RWPE1 (cell line): ENCODE results near the gene CCDC174.
A peak's percentile ranks its signal among the peaks of the same experiment; 100 is the strongest.

Experiments used
- CTCF ChIA-PET: fragments of 350-600 bp; sonication (Branson Sonifier 250); formaldehyde crosslinking; extraction: SDS; loops from one replicate; lab custom pipeline; 2021; lab: Yijun Ruan, JAX
- POLR2A ChIA-PET: fragments of 400-600 bp; formaldehyde crosslinking; extraction: SDS; loops from one replicate; lab custom pipeline; 2020; ENCODE audit warnings: antibody characterized with exemption; ENCODE audit not compliant: low non-redundant PET; lab: Yijun Ruan, JAX
- DNase-seq: peaks from one replicate; pipeline ENCODE4 v3.0.0; 2012; ENCODE audit warnings: low spot score
- H3K27ac ChIP-seq: fragments of 450-650 bp; 2 replicates; pipeline ENCODE4 v1.5.1; 2017
- TF ChIP-seq, protein P1 (sequence below): fragments of 450-650 bp; conservative IDR thresholded peaks from 2 replicates; pipeline ENCODE4 v1.5.1; 2017; ENCODE audit warnings: low read depth, mild to moderate bottlenecking

The CCDC174 gene

GRCh38 chr3:14631101-14631497 is 20.5 kb upstream of the CCDC174 start:
- TF ChIP-seq, protein P1, sequence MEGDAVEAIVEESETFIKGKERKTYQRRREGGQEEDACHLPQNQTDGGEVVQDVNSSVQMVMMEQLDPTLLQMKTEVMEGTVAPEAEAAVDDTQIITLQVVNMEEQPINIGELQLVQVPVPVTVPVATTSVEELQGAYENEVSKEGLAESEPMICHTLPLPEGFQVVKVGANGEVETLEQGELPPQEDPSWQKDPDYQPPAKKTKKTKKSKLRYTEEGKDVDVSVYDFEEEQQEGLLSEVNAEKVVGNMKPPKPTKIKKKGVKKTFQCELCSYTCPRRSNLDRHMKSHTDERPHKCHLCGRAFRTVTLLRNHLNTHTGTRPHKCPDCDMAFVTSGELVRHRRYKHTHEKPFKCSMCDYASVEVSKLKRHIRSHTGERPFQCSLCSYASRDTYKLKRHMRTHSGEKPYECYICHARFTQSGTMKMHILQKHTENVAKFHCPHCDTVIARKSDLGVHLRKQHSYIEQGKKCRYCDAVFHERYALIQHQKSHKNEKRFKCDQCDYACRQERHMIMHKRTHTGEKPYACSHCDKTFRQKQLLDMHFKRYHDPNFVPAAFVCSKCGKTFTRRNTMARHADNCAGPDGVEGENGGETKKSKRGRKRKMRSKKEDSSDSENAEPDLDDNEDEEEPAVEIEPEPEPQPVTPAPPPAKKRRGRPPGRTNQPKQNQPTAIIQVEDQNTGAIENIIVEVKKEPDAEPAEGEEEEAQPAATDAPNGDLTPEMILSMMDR: no peak
- CTCF ChIA-PET: no interaction called here
- DNase-seq: no peak
- POLR2A ChIA-PET: no interaction called here
- no peak overlapping the region for H3K27ac ChIP-seq

DNA sequence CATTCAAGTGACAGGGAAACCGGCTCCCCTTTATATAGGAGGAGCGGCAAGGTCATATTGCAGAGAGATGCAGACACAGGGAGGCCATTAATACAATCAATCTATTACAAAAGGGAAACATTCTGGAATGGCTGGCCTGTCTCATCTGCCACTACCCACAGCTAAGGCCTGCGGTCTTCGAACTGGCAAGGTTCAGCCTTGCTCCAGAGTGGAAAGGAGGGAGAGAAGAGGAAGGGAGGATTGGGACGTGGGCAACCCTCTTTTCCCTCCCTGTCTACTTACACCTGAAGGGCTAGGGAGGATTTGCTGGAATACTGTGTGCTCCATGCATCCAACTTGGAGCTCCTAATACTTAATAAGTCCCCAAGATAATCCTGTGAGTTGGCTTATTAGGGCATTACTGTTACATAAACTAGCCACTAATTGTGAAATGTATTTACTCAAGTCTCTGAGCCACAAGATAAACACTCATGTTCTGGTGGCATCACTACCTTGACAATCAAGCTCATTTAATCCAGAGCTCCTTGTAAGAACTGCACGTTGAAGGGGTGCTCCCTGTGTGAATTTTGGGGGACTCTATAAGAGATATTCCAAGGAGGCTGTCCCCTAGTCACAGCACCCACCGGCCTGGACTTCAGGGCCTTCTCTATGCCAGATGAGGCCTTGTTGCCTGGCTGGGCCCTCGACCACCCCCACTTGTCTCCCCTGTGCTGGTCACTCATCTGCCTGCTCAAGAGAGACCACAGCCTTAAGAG is 19.7 kb upstream of the CCDC174 start:
- H3K27ac ChIP-seq: no peak overlapping the region
- ChIA-PET POLR2A (no interaction called here), CTCF (no interaction called here)
- DNase-seq: no peak
- TF ChIP-seq, protein P1: no peak

- TF ChIP-seq, protein P1: no peak
- no peak overlapping the region for H3K27ac ChIP-seq
- CTCF ChIA-PET: no interaction called here
- DNase-seq: no peak
- POLR2A ChIA-PET: no interaction called here
Observed at GRCh38 chr3:14632442-14632930, 19.1 kb upstream of the CCDC174 start.

- ChIA-PET POLR2A (no interaction called here), CTCF (no interaction called here)
- no peak for DNase-seq
- H3K27ac ChIP-seq: no peak overlapping the region
- TF ChIP-seq, protein P1: no peak
Observed at GRCh38 chr3:14633417-14633816, 18.1 kb upstream of the CCDC174 start.

DNA sequence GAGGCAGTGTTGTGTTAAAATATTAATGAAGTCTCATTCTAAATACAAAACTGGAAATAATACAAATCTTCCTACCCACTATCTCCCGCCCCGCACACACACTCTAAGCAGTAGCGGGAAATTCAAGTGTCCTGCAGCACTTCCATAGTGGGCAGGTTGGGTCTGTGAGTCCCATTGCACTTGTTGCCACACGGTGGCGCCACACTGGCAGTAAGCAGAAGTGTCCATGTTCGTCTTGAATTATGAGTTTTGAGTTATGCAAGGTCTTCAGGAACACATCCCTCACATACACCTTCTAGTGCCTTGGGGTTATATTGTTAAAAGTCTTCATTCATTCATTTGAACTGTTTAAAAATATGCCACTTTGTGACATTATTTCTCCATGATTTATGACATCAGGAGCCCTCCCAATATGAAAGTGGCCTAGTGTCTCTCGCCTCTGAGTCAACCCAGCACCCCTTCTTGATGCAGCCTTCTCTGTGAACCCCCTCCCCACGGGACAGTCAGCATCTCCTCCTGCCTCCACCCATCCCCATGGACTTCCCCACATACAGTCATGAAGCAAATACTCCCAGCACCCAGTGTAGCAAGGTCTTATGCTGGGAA is 17.6 kb upstream of the CCDC174 start:
- CTCF ChIA-PET: no interaction called here
- H3K27ac ChIP-seq: no peak overlapping the region
- TF ChIP-seq, protein P1: peak; percentile 47
- POLR2A ChIA-PET: no interaction called here
- no peak for DNase-seq

DNA sequence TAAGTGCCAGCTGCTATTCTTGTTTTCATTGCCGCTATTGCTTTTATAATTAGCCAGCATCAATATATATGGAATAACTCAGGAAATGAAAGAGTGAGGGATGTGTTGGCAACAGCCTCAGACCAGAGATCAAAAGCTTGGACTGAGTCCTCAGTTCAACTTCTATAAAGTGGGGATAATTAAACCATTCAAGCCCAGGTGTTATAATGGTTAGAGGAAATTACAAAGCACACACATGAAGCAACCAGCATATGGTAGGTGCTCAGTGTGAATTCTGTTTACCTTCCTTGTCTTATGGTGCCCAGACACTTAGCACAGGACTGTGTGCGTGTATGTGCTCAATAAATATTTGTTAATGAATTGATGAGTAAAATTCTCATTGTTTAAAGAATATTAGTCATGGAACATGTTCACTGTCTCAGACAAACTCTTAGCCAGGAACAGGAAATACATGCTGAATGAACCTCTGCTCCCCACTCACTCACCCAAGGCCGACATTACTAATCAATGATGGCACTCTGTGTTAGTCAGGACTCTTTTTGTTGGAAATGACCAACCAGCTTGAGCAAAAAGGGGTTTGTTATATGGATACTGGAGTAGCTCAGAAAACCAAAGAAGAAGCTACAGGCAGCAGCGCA is 16.7 kb upstream of the CCDC174 start:
- CTCF ChIA-PET: interaction anchor here (0.6 kb wide), 1 partner anchor 263 kb away, joined by 4 read pairs; no protein-coding TSS in a partner anchor
- peak; percentile 24 for DNase-seq
- TF ChIP-seq, protein P1: no peak
- no peak overlapping the region for H3K27ac ChIP-seq
- POLR2A ChIA-PET: no interaction called here
